ENCODE measurements around the gene BRD7.

BRD7 gene

DNA sequence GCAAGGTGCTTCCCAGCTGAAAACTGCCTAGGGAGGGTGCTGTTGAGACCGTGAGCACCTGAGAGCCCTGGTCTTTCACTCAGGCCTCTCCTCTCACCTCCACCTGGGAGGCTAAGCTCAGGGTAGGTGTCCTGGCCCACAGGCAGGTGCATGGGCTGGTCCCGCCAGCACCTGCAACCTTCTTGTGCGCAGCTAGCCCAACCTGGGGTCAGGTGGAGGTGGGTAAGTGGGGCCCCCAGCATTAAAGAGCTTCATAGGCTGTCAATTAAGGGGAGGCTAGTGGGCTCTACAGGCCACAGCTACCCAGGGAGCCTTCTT is 93.7 kb downstream of the BRD7 start:
- TF ChIP-seq CTCF (IDR thresholded peaks at IDR 0.05; ENCODE audit: insufficient read depth, low read length, poor library complexity, severe bottlenecking) = no peak
- peaks cover 3% of the 10 kb centered on the region for H3K36me3 ChIP-seq (ENCODE audit: control insufficient read depth, insufficient read depth, low read length)
- H3K27me3 ChIP-seq (replicated peaks; ENCODE audit: control insufficient read depth, insufficient read depth, low read length) = no peaks in the 10 kb centered on the region
- peak overlapping the region; percentile 85 for H3K4me3 ChIP-seq (replicated peaks; ENCODE audit: low read depth, low read length)
- DNase-seq (ENCODE audit: extremely low read depth, insufficient read length) = no peak

GRCh38 chr16:50274326-50275097 is 94.3 kb downstream of the BRD7 start:
- Histone ChIP-seq H3K4me3 (replicated peaks; ENCODE audit: low read depth, low read length) (peak overlapping the region; percentile 85), H3K27me3 (replicated peaks; ENCODE audit: control insufficient read depth, insufficient read depth, low read length) (no peaks in the 10 kb centered on the region), H3K36me3 (ENCODE audit: control insufficient read depth, insufficient read depth, low read length) (peaks cover 3% of the 10 kb centered on the region)
- no peak for DNase-seq (ENCODE audit: extremely low read depth, insufficient read length)
- peak; percentile 22 for TF ChIP-seq CTCF (IDR thresholded peaks at IDR 0.05; ENCODE audit: insufficient read depth, low read length, poor library complexity, severe bottlenecking)

DNA sequence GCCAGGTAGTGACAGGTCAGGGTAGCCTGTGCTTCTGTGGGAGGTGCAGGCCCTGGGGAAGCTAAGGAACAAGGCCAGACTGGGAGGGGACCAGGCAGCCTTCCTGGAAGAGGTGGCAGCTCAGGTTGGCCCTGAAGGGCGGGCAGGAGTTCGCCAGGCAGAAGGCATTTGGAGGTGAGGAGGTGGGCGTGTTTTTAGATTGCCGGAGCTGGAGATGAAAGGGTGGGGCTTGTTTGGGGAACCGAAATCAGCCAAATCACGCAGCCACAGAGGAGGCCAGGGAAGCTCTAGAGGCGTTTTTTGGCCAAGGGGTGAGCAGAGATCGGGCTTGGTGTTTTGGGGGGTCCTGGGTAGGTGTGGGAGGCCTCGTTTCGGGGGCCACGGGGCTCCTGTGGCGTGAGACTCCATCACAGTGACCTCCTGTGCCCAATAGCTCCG is 94.9 kb downstream of the BRD7 start:
- no peaks in the 10 kb centered on the region for H3K27me3 ChIP-seq (replicated peaks; ENCODE audit: control insufficient read depth, insufficient read depth, low read length)
- H3K36me3 ChIP-seq (ENCODE audit: control insufficient read depth, insufficient read depth, low read length) = peaks cover 3% of the 10 kb centered on the region
- DNase-seq (ENCODE audit: extremely low read depth, insufficient read length) = peak; percentile 87
- no peak for TF ChIP-seq CTCF (IDR thresholded peaks at IDR 0.05; ENCODE audit: insufficient read depth, low read length, poor library complexity, severe bottlenecking)
- H3K4me3 ChIP-seq (replicated peaks; ENCODE audit: low read depth, low read length) = peak overlapping the region; percentile 85

- Histone ChIP-seq H3K27me3 (replicated peaks; ENCODE audit: control insufficient read depth, insufficient read depth, low read length) (no peaks in the 10 kb centered on the region), H3K4me3 (replicated peaks; ENCODE audit: low read depth, low read length) (no peak overlapping the region), H3K36me3 (ENCODE audit: control insufficient read depth, insufficient read depth, low read length) (peaks cover 3% of the 10 kb centered on the region)
- no peak for TF ChIP-seq CTCF (IDR thresholded peaks at IDR 0.05; ENCODE audit: insufficient read depth, low read length, poor library complexity, severe bottlenecking)
- no peak for DNase-seq (ENCODE audit: extremely low read depth, insufficient read length)
These were observed 95.5 kb downstream of the BRD7 start for GRCh38 chr16:50273382-50273690.

DNA sequence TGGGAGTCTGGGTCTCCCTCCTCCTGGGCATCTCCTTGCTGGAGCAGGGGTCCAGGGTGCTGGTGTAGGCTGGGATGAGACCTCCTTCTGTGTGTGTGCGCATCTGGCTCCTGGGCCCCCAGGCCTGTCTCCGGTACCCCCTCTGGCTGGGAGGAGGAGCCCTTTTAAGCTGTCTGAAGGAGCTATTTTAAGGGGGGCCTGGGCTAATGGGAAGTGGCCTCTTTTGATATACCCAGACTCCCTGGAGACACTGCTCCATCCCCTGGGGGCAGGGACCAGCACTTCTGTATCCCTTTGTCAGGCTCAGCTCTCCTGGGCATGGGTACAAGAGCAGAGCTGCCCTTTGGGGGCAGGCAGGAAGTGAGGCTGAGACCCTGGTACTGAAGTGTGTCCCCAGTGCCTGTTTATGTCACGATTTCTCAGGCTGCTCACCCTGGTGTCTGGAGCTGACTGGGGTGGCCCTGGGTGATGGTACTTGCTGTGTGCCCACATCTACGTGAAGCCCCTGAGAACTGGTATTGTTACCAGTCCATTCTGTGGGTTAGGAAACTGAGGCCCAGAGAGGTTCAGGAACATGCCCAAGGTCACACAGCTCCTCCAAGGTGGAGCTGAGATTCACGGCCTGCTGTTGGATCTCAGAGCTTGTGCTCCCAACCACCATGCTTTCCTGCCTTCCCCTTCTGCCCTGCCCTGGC is 96.0 kb downstream of the BRD7 start:
- peaks cover 3% of the 10 kb centered on the region for H3K36me3 ChIP-seq (ENCODE audit: control insufficient read depth, insufficient read depth, low read length)
- no peak for DNase-seq (ENCODE audit: extremely low read depth, insufficient read length)
- no peak for TF ChIP-seq CTCF (IDR thresholded peaks at IDR 0.05; ENCODE audit: insufficient read depth, low read length, poor library complexity, severe bottlenecking)
- H3K27me3 ChIP-seq (replicated peaks; ENCODE audit: control insufficient read depth, insufficient read depth, low read length) = no peaks in the 10 kb centered on the region
- no peak overlapping the region for H3K4me3 ChIP-seq (replicated peaks; ENCODE audit: low read depth, low read length)

Measured in GM06990 (cell line).